H9 (cell line): ENCODE data around the gene TLR5. TPM values are rescaled to one million over a fixed set of nuclear protein-coding genes. Genes with fewer than 3 reads are reported as not detected.

Experiments
- DNase-seq: peaks from one replicate; pipeline ENCODE4 v3.0.0-alpha.2; 2017
- H2AFZ ChIP-seq: one replicate; pipeline ENCODE4 v1.6.1; 2013; ENCODE audit warnings: mild to moderate bottlenecking, low read length, control low read depth, moderate library complexity
- H2AK5ac ChIP-seq: 2 replicates; pipeline ENCODE4 v1.6.1; 2013; ENCODE audit warnings: low read length, control low read depth, mixed read lengths; ENCODE audit not compliant: insufficient read length
- H2BK120ac ChIP-seq: one replicate; pipeline ENCODE4 v1.6.1; 2013; ENCODE audit warnings: low read depth, mild to moderate bottlenecking, low read length, control low read depth, inconsistent platforms; ENCODE audit not compliant: poor library complexity, severe bottlenecking
- H2BK12ac ChIP-seq: 2 replicates; pipeline ENCODE4 v1.6.1; 2013; ENCODE audit warnings: low read length, control low read depth, mixed read lengths, low read depth; ENCODE audit not compliant: insufficient read length
- H2BK15ac ChIP-seq: 2 replicates; pipeline ENCODE4 v1.6.1; 2013; ENCODE audit warnings: low read depth, low read length, control low read depth
- H2BK20ac ChIP-seq: one replicate; pipeline ENCODE4 v1.6.1; 2013; ENCODE audit warnings: low read depth, mild to moderate bottlenecking, low read length, control low read depth, inconsistent platforms; ENCODE audit not compliant: poor library complexity, severe bottlenecking
- H2BK5ac ChIP-seq: 2 replicates; pipeline ENCODE4 v1.6.1; 2013; ENCODE audit warnings: low read length, control low read depth, mixed read lengths; ENCODE audit not compliant: insufficient read length
- H3K14ac ChIP-seq: 2 replicates; pipeline ENCODE4 v1.6.1; 2013; ENCODE audit warnings: low read length, control low read depth; ENCODE audit not compliant: insufficient read depth
- H3K18ac ChIP-seq: 2 replicates; pipeline ENCODE4 v1.6.1; 2013; ENCODE audit warnings: low read depth, mild to moderate bottlenecking, mixed read lengths, low read length, control low read depth; ENCODE audit not compliant: insufficient read length
- H3K23ac ChIP-seq: 2 replicates; pipeline ENCODE4 v1.6.1; 2013; ENCODE audit warnings: low read length, control low read depth, mixed read lengths, low read depth; ENCODE audit not compliant: insufficient read length
- H3K23me2 ChIP-seq: 2 replicates; pipeline ENCODE4 v1.6.1; 2013; ENCODE audit warnings: low read depth, mild to moderate bottlenecking, mixed read lengths, low read length, control low read depth; ENCODE audit not compliant: insufficient read length, poor library complexity, severe bottlenecking
- H3K27ac ChIP-seq: 2 replicates; pipeline ENCODE4 v1.5.1; 2013; ENCODE audit warnings: low read length, control low read depth, mixed read lengths, low read depth; ENCODE audit not compliant: insufficient read length
- H3K27me3 ChIP-seq: 2 replicates; pipeline ENCODE4 v1.6.1; 2013; ENCODE audit warnings: low read length, control low read depth, inconsistent platforms; ENCODE audit not compliant: insufficient read depth
- H3K4ac ChIP-seq: 2 replicates; pipeline ENCODE4 v1.6.1; 2013; ENCODE audit warnings: low read depth, mild to moderate bottlenecking, control low read depth, inconsistent platforms, low read length, moderate library complexity
- H3K4me1 ChIP-seq: 2 replicates; pipeline ENCODE4 v1.6.1; 2013; ENCODE audit warnings: low read length, control low read depth, inconsistent platforms; ENCODE audit not compliant: insufficient read depth
- H3K4me2 ChIP-seq: 2 replicates; pipeline ENCODE4 v1.6.1; 2013; ENCODE audit warnings: low read length, control low read depth, mixed read lengths; ENCODE audit not compliant: insufficient read length, insufficient read depth
- H3K56ac ChIP-seq: 2 replicates; pipeline ENCODE4 v1.6.1; 2013; ENCODE audit warnings: low read depth, mild to moderate bottlenecking, mixed read lengths, low read length, control low read depth; ENCODE audit not compliant: insufficient read length
- H3K79me1 ChIP-seq: 2 replicates; pipeline ENCODE4 v1.6.1; 2013; ENCODE audit warnings: low read depth, mild to moderate bottlenecking, moderate library complexity, low read length, control low read depth, inconsistent platforms; ENCODE audit not compliant: insufficient read depth, poor library complexity, severe bottlenecking
- H3K79me2 ChIP-seq: 2 replicates; pipeline ENCODE4 v1.6.1; 2013; ENCODE audit warnings: low read length, control low read depth, inconsistent platforms; ENCODE audit not compliant: insufficient read depth
- H3K9ac ChIP-seq: 2 replicates; pipeline ENCODE4 v1.6.1; 2013; ENCODE audit warnings: low read length, control low read depth, mixed read lengths; ENCODE audit not compliant: insufficient read length; ENCODE audit errors: extremely low read depth
- H3K9me3 ChIP-seq: one replicate; pipeline ENCODE4 v1.6.1; 2013; ENCODE audit warnings: low read depth, low read length, inconsistent platforms; ENCODE audit not compliant: control insufficient read depth
- H3T11ph ChIP-seq: one replicate; pipeline ENCODE4 v1.6.1; 2013; ENCODE audit warnings: mild to moderate bottlenecking, low read length, control low read depth, inconsistent platforms
- H4K20me1 ChIP-seq: one replicate; pipeline ENCODE4 v1.6.1; 2013; ENCODE audit not compliant: control insufficient read depth, insufficient read length, insufficient read depth
- H4K5ac ChIP-seq: 2 replicates; pipeline ENCODE4 v1.6.1; 2013; ENCODE audit warnings: low read depth, mild to moderate bottlenecking, mixed read lengths, low read length, control low read depth; ENCODE audit not compliant: insufficient read length
- H4K8ac ChIP-seq: replicated peaks from 2 replicates; pipeline ENCODE4 v1.6.1; 2013; ENCODE audit warnings: low read length, control low read depth, mixed read lengths, low read depth; ENCODE audit not compliant: insufficient read length
- H4K91ac ChIP-seq: 2 replicates; pipeline ENCODE4 v1.6.1; 2013; ENCODE audit warnings: low read depth, mild to moderate bottlenecking, moderate library complexity, mixed read lengths, low read length, control low read depth; ENCODE audit not compliant: insufficient read length
- H3K27ac Mint-ChIP-seq, 3 experiments: 2 replicates in 2 of 3; 3 replicates in 1 of 3; pipeline ENCODE4 v1.8.0; 2020 to 2021; ENCODE audit warnings: mixed read lengths in 3 of 3, mild to moderate bottlenecking in 1 of 3, moderate library complexity in 1 of 3
- H3K27me3 Mint-ChIP-seq: 2 replicates; pipeline ENCODE4 v1.8.0; 2021; ENCODE audit warnings: low read depth, mild to moderate bottlenecking, moderate library complexity, mixed read lengths
- H3K36me3 Mint-ChIP-seq, 3 experiments: 2 replicates in 2 of 3; 3 replicates in 1 of 3; pipeline ENCODE4 v1.8.0; 2020 to 2021; ENCODE audit warnings: low read depth in 3 of 3, mixed read lengths in 3 of 3; ENCODE audit not compliant: insufficient read depth in 1 of 3
- H3K4me1 Mint-ChIP-seq, 2 experiments: 2 replicates each; pipeline ENCODE4 v1.8.0; 2020; ENCODE audit warnings: mixed read lengths in 2 of 2
- H3K4me3 Mint-ChIP-seq, 2 experiments: 2 replicates in 1 of 2; 3 replicates in 1 of 2; pipeline ENCODE4 v1.8.0; 2020 to 2021; ENCODE audit warnings: mild to moderate bottlenecking in 2 of 2, mixed read lengths in 2 of 2, moderate library complexity in 1 of 2
- H3K9me3 Mint-ChIP-seq, 2 experiments: 2 replicates in 1 of 2; 3 replicates in 1 of 2; pipeline ENCODE4 v1.8.0; 2020; ENCODE audit warnings: mild to moderate bottlenecking in 2 of 2, mixed read lengths in 2 of 2, moderate library complexity in 1 of 2
- WGBS: extraction: QIAGEN DNeasy Blood & Tissue Kit; methylation state at CpG from one replicate; pipeline ENCODE4 v1.1.7; 2013; ENCODE audit warnings: missing lambda C conversion rate, low lambda C conversion rate, mixed read lengths; ENCODE audit not compliant: insufficient read length; ENCODE audit errors: extremely low coverage; 5-methylcytosine and 5-hydroxymethylcytosine counted together
- total RNA-seq: library from RNA; stranded (reverse); gene quantifications from 2 replicates; pipeline ENCODE4 v1.2.1, GENCODE V29; 2021
- TF ChIP-seq, protein P1 (sequence below): fragments of 200-600 bp; sonication (generic); conservative IDR thresholded peaks from 3 replicates; pipeline ENCODE4 v1.8.0; 2021; ENCODE audit warnings: antibody characterized with exemption, mild to moderate bottlenecking

The TLR5 gene
- total RNA-seq, 1 experiment from 2014 or later = not detected

DNA sequence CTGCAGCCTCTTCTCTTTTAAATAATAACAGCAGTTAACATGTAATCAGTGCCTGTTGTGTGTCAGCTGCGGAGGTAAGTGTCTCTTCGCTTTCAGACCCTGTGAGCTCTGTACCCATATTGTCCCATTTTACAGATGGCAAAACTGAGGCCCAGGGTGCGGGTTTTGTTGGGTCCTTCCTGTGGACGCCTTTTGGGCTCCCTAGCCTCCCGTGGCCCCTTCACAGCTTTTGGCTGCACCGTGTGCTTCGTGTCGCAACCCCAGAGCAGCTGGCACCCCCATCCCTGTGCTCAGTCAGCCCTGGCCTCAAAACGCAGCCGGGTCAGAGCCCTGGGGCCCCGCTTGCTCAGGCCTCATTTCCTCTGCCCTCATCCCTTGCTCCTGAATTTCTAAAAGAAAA is 53.8 kb downstream of the TLR5 start:
- Histone ChIP-seq H3K27me3 (no peaks in the 10 kb centered on the region), H3T11ph (no peak overlapping the region), H4K20me1 (no peaks in the 10 kb centered on the region), H3K4me2 (no peak overlapping the region), H3K79me1 (no peaks in the 10 kb centered on the region), H2BK5ac (no peak overlapping the region), H3K4ac (no peak overlapping the region), H3K79me2 (no peaks in the 10 kb centered on the region), H2BK20ac (no peak overlapping the region), H2AFZ (no peak overlapping the region), H3K14ac (no peak overlapping the region), H3K56ac (no peak overlapping the region), H3K18ac (no peak overlapping the region), H2AK5ac (no peak overlapping the region), H3K9me3 (no peaks in the 10 kb centered on the region), H3K23ac (no peak overlapping the region), H4K5ac (no peak overlapping the region), H3K27ac (no peak overlapping the region), H2BK15ac (no peak overlapping the region), H4K8ac (no peak overlapping the region), H4K91ac (no peak overlapping the region), H2BK12ac (no peak overlapping the region), H3K4me1 (no peaks in the 10 kb centered on the region), H3K9ac (no peak overlapping the region), H3K23me2 (no peaks in the 10 kb centered on the region), H2BK120ac (no peak overlapping the region)
- Mint-ChIP-seq H3K4me3 (no peak overlapping the region; a peak in 1 of 5 replicates), H3K27me3 (0 out of 2 replicates have a peak, but pooled peaks cover 3% of the 10 kb centered on the region), H3K36me3 (0 out of 7 replicates have a peak, but pooled peaks cover 0 to 2% (median 0%) of the 10 kb centered on the region in 3 experiments), H3K9me3 (no peaks in the 10 kb centered on the region; a peak in 1 of 5 replicates), H3K27ac (no peak overlapping the region), H3K4me1 (peaks cover 21 to 29% of the 10 kb centered on the region in 2 experiments)
- TF ChIP-seq, protein P1, sequence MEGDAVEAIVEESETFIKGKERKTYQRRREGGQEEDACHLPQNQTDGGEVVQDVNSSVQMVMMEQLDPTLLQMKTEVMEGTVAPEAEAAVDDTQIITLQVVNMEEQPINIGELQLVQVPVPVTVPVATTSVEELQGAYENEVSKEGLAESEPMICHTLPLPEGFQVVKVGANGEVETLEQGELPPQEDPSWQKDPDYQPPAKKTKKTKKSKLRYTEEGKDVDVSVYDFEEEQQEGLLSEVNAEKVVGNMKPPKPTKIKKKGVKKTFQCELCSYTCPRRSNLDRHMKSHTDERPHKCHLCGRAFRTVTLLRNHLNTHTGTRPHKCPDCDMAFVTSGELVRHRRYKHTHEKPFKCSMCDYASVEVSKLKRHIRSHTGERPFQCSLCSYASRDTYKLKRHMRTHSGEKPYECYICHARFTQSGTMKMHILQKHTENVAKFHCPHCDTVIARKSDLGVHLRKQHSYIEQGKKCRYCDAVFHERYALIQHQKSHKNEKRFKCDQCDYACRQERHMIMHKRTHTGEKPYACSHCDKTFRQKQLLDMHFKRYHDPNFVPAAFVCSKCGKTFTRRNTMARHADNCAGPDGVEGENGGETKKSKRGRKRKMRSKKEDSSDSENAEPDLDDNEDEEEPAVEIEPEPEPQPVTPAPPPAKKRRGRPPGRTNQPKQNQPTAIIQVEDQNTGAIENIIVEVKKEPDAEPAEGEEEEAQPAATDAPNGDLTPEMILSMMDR = no peak
- no CpG with 5 or more reads among the region's 11 CpGs for WGBS
- no peak for DNase-seq
